Transverse colon (tissue), 4 donors: ENCODE results near the gene ZCCHC17. TPM values are rescaled to one million over a fixed set of nuclear protein-coding genes. Genes with fewer than 3 reads are reported as not detected.

Experiments used
- DNase-seq: peaks from one replicate; pipeline ENCODE4 v3.0.0-alpha.2; 2019
- H3K27ac ChIP-seq, 4 donors: fragments of 200-600 bp; sonication (generic); 2 replicates each; pipeline ENCODE4 v1.5.1; 2016 to 2018; ENCODE audit warnings: inconsistent platforms in 4 of 4
- H3K27me3 ChIP-seq: fragments of 200-600 bp; sonication (generic); 2 replicates; pipeline ENCODE4 v1.5.1; 2017; ENCODE audit warnings: inconsistent platforms
- H3K36me3 ChIP-seq, 4 donors: fragments of 200-600 bp; sonication (generic); 2 replicates each; pipeline ENCODE4 v1.5.1; 2017 to 2019; ENCODE audit warnings: inconsistent platforms in 4 of 4
- H3K4me1 ChIP-seq, 4 donors: fragments of 200-600 bp; sonication (generic); 2 replicates each; pipeline ENCODE4 v1.5.1; 2017 to 2020; ENCODE audit warnings: inconsistent platforms in 4 of 4
- H3K4me3 ChIP-seq, 4 donors: fragments of 200-600 bp; sonication (generic); 1 replicate in 1 of 4; 2 replicates in 3 of 4; pipeline versions ENCODE4 v1.5.1 to v1.6.1; 2017 to 2019; ENCODE audit warnings: inconsistent platforms in 4 of 4
- H3K9me3 ChIP-seq, 2 donors: fragments of 200-600 bp; sonication (generic); 2 replicates each; pipeline ENCODE4 v1.5.1; 2017 to 2019; ENCODE audit warnings: inconsistent platforms in 2 of 2
- CTCF ChIP-seq, 5 experiments: fragments of 200-600 bp in 3 of 5; fragments of 450-650 bp in 2 of 5; sonication (generic) in 3 of 5; IDR thresholded peaks; 1 replicate in 2 of 5; 2 replicates in 3 of 5; pipeline ENCODE4 v1.5.1; 2016 to 2017; ENCODE audit warnings: antibody characterized with exemption in 5 of 5, inconsistent platforms in 3 of 5, mild to moderate bottlenecking in 2 of 5, moderate library complexity in 1 of 5
- EP300 ChIP-seq: sonication (generic); formaldehyde crosslinking; IDR thresholded peaks from one replicate; pipeline ENCODE4 v1.6.1; 2017; ENCODE audit warnings: antibody characterized with exemption, low read depth
- POLR2A ChIP-seq: fragments of 450-650 bp; IDR thresholded peaks from one replicate; pipeline ENCODE4 v1.6.1; 2016; ENCODE audit warnings: antibody characterized with exemption, mild to moderate bottlenecking, moderate library complexity
- POLR2AphosphoS5 ChIP-seq, 3 donors: sonication (generic); formaldehyde crosslinking; IDR thresholded peaks; one replicate each; pipeline ENCODE4 v1.6.1; 2016; ENCODE audit warnings: antibody characterized with exemption in 3 of 3
- WGBS, 2 donors: methylation state at CpG; one replicate each; pipeline ENCODE4 v1.1.5; 2018; ENCODE audit warnings: low coverage in 1 of 2; 5-methylcytosine and 5-hydroxymethylcytosine counted together
- in situ Hi-C, 4 donors: fragments of 200-750 bp; cut with MboI; loops; one replicate each; pipeline versions ENCODE4 v1.15.0 to v1.15.1; 2017; ENCODE audit warnings: low sequenced_read_pairs in 3 of 4, low pct_ligation_motif_present in 1 of 4, low pct_unique_long_range_greater_than_20kb in 1 of 4
- intact Hi-C: fragments of 100-400 bp; cut with DNase I; formaldehyde crosslinking; loops from one replicate; pipeline ENCODE4 v1.15.1; 2023; ENCODE audit warnings: low total_unique reads
- total RNA-seq, 4 donors: library from RNA; depleted of rRNA; stranded (reverse); fragments of >200 nt; gene quantifications; one replicate each; pipeline ENCODE4 v1.1.0, GENCODE V29; 2016

Gene ZCCHC17
- total RNA-seq, 4 donors from 2014 or later, result 4.8 to 18.7 (median 13.7) TPM

- no peak overlapping the region for H3K4me3 ChIP-seq
- peak overlapping the region in 1 of 4 donors; percentile 33 for H3K27ac ChIP-seq
- DNase-seq, result no peak
- H3K9me3 ChIP-seq, result no peaks in the 10 kb centered on the region
- in situ Hi-C loops, result no loop called here
- H3K27me3 ChIP-seq, result no peaks in the 10 kb centered on the region
- 59 to 70% methylated on average over 6 to 8 of the region's 8 CpGs for WGBS, 2 donors
- TF ChIP-seq POLR2A, result no peak
- no peak for TF ChIP-seq POLR2AphosphoS5 (IDR thresholded peaks at IDR 0.05)
- no peak for TF ChIP-seq EP300
- no peak for TF ChIP-seq CTCF (IDR thresholded peaks at IDR 0.05)
- intact Hi-C loops, result no loop called here
- H3K36me3 ChIP-seq, result no peaks in the 10 kb centered on the region
- peaks cover 13 to 56% (median 49%) of the 10 kb centered on the region in 4 donors for H3K4me1 ChIP-seq
Measured at GRCh38 chr1:31376375-31377134, 79.7 kb downstream of the ZCCHC17 start.

- peaks cover 13 to 56% (median 45%) of the 10 kb centered on the region in 4 donors for H3K4me1 ChIP-seq
- no peaks in the 10 kb centered on the region for H3K36me3 ChIP-seq
- no peaks in the 10 kb centered on the region for H3K27me3 ChIP-seq
- TF ChIP-seq POLR2AphosphoS5 (IDR thresholded peaks at IDR 0.05) (no peak), EP300 (no peak), POLR2A (no peak), CTCF (IDR thresholded peaks at IDR 0.05) (no peak)
- no peak overlapping the region for H3K4me3 ChIP-seq
- no peaks in the 10 kb centered on the region for H3K9me3 ChIP-seq
- intact Hi-C loops (no loop called here), in situ Hi-C loops (no loop called here)
- 71 to 81% methylated on average over 3 of the region's 3 CpGs for WGBS, 2 donors
- no peak for DNase-seq
- H3K27ac ChIP-seq, result no peak overlapping the region
Measured at GRCh38 chr1:31377364-31377863, 80.6 kb downstream of the ZCCHC17 start.

- TF ChIP-seq CTCF (IDR thresholded peaks at IDR 0.05) (no peak), POLR2A (no peak), EP300 (no peak), POLR2AphosphoS5 (IDR thresholded peaks at IDR 0.05) (no peak)
- Histone ChIP-seq H3K9me3 (no peaks in the 10 kb centered on the region), H3K4me1 (peaks cover 7 to 55% (median 39%) of the 10 kb centered on the region in 4 donors), H3K27ac (no peak overlapping the region), H3K27me3 (no peaks in the 10 kb centered on the region), H3K4me3 (no peak overlapping the region), H3K36me3 (no peaks in the 10 kb centered on the region)
- intact Hi-C loops (no loop called here), in situ Hi-C loops (no loop called here)
- no peak for DNase-seq
Measured at GRCh38 chr1:31378001-31378400, 81.2 kb downstream of the ZCCHC17 start.

GRCh38 chr1:31380181-31380580 is 83.3 kb downstream of the ZCCHC17 start:
- in situ Hi-C loops (no loop called here), intact Hi-C loops (no loop called here)
- no peak overlapping the region for H3K4me3 ChIP-seq
- H3K4me1 ChIP-seq, result peaks cover 5 to 51% (median 26%) of the 10 kb centered on the region in 4 donors
- DNase-seq, result no peak
- TF ChIP-seq POLR2A, result no peak
- TF ChIP-seq POLR2AphosphoS5 (IDR thresholded peaks at IDR 0.05), result no peak
- no peak for TF ChIP-seq CTCF (IDR thresholded peaks at IDR 0.05)
- WGBS, 2 donors, result 73% methylated on average over 3 of the region's 3 CpGs; no CpG with 5 or more reads in 1 of the 2 donors
- no peak overlapping the region for H3K27ac ChIP-seq
- H3K27me3 ChIP-seq, result no peaks in the 10 kb centered on the region
- no peaks in the 10 kb centered on the region for H3K36me3 ChIP-seq
- H3K9me3 ChIP-seq, result no peaks in the 10 kb centered on the region
